Fibroblast of lung (primary cell): Measurements from ENCODE around the gene CEACAM18.

ENCODE experiments used
- CTCF ChIP-seq, 2 donors: IDR thresholded peaks in 1 of 2; conservative IDR thresholded peaks in 1 of 2; 1 replicate in 1 of 2; 2 replicates in 1 of 2; pipeline ENCODE4 v1.5.1; 2011 to 2012; ENCODE audit warnings: low read length in 2 of 2, control low read depth in 1 of 2, inconsistent platforms in 1 of 2, low read depth in 1 of 2, mild to moderate bottlenecking in 1 of 2
- EZH2 ChIP-seq: IDR thresholded peaks from 2 replicates; pipeline ENCODE4 v1.5.1; 2012; ENCODE audit warnings: low read length, control low read depth, mild to moderate bottlenecking; ENCODE audit errors: missing control alignments

GRCh38 chr19:51433043-51433442 lies 45.3 kb upstream of the CEACAM18 start:
- TF ChIP-seq CTCF (conservative IDR thresholded peaks at IDR 0.05 in 1 of 2, IDR thresholded peaks at IDR 0.05 in 1 of 2; ENCODE audit: low read depth in 1 of 2, low read length in 2 of 2) = no peak
- no peak for TF ChIP-seq EZH2
